ENCODE measurements around the gene FOXD2. TPM values are rescaled to one million over a fixed set of nuclear protein-coding genes. Genes with fewer than 3 reads are reported as not detected.
A peak's percentile ranks its signal among the peaks of the same experiment; 100 is the strongest.

The FOXD2 gene
- polyA plus RNA-seq, 1 of the 3 experiments (the other 2 are of a cell fraction): not detected

DNA sequence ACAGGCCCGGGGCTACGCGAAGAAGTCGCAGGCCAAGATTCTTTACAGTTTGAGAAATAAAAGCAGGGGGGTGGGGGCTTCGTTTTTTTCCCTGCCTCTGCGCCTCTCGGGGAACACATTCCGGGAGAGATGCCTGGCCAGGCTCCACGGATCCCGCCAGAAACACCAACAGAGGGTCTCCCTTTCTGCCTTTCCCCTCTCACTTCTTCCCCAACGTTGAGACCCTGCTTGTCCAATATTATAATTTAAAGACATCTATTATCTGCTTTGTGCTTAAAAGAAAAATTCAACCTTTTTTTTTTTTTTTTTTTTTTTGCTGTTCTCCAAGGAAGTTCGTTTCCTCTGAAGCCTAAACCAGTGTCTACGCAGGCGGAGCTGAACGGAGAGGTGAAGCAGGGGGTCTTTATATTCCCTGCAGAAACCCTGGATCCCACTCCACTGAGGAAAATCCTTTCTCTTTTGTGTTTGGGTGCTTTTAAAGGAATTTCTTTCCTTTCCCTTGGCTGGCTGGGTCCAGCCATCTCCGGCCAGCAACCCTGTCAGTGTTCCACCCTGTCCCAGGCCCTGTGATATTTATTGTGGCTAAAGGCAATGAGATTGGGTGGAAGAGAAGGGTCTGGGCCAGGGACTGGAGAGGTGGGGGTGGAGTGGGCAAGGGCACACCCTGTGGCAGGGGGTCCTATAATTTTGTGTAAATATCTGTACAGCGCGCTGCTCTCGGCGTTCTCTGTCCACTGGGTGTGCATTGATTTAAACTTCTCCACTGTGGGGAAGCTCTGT is 2.2 kb downstream of the FOXD2 start:
- peaks cover 82% of the 10 kb centered on the region for H3K27me3 ChIP-seq (ENCODE audit: insufficient read depth)

More for the DNA sequence above, 2.2 kb downstream of the FOXD2 start:
- Histone ChIP-seq H3K4me3 (ENCODE audit: low read depth in 2 of 2, low read length in 1 of 2) (no peak overlapping the region), H3K27ac (ENCODE audit: low read depth in 2 of 2, low read length in 1 of 2) (no peak overlapping the region), H3K36me3 (replicated peaks in 1 of 2; ENCODE audit: control insufficient read depth in 1 of 2, insufficient read depth in 2 of 2, low read length in 1 of 2) (no peaks in the 10 kb centered on the region), H3F3A (replicated peaks; ENCODE audit: insufficient read depth) (no peaks in the 10 kb centered on the region), H3K4me2 (no peak overlapping the region), H3K4me1 (ENCODE audit: control insufficient read depth in 1 of 2, insufficient read depth in 2 of 2, low read depth in 1 of 2, low read length in 1 of 2) (peaks cover 0 to 6% of the 10 kb centered on the region in 2 experiments; a peak in 1 of 4 replicates), H2AFZ (ENCODE audit: low read depth) (no peak overlapping the region), H3K9ac (no peak overlapping the region), H3K9me2 (no peaks in the 10 kb centered on the region), H4K20me1 (ENCODE audit: insufficient read depth) (no peaks in the 10 kb centered on the region; the same call in 1 of the 2 replicates), H3K79me2 (ENCODE audit: insufficient read depth) (no peaks in the 10 kb centered on the region), H3K9me3 (no peaks in the 10 kb centered on the region)
- 56% methylated on average over 20 of the region's 20 CpGs for WGBS (ENCODE audit: low lambda C conversion rate)
- POLR2A ChIA-PET: no interaction called here
- DNase-seq: peak; percentile 23
- CTCF ChIA-PET: interaction anchor here (1.2 to 3.3 kb wide), 8 partner anchors 8 to 287 kb away, joined by 3 to 29 read pairs (median 11); no protein-coding TSS in a partner anchor
- TF ChIP-seq MXI1 (IDR thresholded peaks at IDR 0.05; ENCODE audit: low read depth, low read length) (no peak), SMC3 (IDR thresholded peaks at IDR 0.05; ENCODE audit: low read depth, low read length) (no peak), ELF1 (IDR thresholded peaks at IDR 0.05) (no peak), MEF2A (IDR thresholded peaks at IDR 0.05; ENCODE audit: borderline replicate concordance, low read depth) (no peak), TEAD4 (IDR thresholded peaks at IDR 0.05; ENCODE audit: borderline replicate concordance, insufficient read depth) (no peak), NRF1 (IDR thresholded peaks at IDR 0.05; ENCODE audit: low read depth, low read length) (no peak)
- TF ChIP-seq, protein P1, sequence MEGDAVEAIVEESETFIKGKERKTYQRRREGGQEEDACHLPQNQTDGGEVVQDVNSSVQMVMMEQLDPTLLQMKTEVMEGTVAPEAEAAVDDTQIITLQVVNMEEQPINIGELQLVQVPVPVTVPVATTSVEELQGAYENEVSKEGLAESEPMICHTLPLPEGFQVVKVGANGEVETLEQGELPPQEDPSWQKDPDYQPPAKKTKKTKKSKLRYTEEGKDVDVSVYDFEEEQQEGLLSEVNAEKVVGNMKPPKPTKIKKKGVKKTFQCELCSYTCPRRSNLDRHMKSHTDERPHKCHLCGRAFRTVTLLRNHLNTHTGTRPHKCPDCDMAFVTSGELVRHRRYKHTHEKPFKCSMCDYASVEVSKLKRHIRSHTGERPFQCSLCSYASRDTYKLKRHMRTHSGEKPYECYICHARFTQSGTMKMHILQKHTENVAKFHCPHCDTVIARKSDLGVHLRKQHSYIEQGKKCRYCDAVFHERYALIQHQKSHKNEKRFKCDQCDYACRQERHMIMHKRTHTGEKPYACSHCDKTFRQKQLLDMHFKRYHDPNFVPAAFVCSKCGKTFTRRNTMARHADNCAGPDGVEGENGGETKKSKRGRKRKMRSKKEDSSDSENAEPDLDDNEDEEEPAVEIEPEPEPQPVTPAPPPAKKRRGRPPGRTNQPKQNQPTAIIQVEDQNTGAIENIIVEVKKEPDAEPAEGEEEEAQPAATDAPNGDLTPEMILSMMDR (IDR thresholded peaks at IDR 0.05): no peak
- TF ChIP-seq, protein P2, sequence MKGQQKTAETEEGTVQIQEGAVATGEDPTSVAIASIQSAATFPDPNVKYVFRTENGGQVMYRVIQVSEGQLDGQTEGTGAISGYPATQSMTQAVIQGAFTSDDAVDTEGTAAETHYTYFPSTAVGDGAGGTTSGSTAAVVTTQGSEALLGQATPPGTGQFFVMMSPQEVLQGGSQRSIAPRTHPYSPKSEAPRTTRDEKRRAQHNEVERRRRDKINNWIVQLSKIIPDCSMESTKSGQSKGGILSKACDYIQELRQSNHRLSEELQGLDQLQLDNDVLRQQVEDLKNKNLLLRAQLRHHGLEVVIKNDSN (IDR thresholded peaks at IDR 0.05; ENCODE audit: borderline replicate concordance, low read depth): no peak
- TF ChIP-seq, protein P3, sequence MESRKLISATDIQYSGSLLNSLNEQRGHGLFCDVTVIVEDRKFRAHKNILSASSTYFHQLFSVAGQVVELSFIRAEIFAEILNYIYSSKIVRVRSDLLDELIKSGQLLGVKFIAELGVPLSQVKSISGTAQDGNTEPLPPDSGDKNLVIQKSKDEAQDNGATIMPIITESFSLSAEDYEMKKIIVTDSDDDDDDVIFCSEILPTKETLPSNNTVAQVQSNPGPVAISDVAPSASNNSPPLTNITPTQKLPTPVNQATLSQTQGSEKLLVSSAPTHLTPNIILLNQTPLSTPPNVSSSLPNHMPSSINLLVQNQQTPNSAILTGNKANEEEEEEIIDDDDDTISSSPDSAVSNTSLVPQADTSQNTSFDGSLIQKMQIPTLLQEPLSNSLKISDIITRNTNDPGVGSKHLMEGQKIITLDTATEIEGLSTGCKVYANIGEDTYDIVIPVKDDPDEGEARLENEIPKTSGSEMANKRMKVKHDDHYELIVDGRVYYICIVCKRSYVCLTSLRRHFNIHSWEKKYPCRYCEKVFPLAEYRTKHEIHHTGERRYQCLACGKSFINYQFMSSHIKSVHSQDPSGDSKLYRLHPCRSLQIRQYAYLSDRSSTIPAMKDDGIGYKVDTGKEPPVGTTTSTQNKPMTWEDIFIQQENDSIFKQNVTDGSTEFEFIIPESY (IDR thresholded peaks at IDR 0.05; ENCODE audit: borderline replicate concordance, low read depth): no peak
- TF ChIP-seq, protein P4, sequence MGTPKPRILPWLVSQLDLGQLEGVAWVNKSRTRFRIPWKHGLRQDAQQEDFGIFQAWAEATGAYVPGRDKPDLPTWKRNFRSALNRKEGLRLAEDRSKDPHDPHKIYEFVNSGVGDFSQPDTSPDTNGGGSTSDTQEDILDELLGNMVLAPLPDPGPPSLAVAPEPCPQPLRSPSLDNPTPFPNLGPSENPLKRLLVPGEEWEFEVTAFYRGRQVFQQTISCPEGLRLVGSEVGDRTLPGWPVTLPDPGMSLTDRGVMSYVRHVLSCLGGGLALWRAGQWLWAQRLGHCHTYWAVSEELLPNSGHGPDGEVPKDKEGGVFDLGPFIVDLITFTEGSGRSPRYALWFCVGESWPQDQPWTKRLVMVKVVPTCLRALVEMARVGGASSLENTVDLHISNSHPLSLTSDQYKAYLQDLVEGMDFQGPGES (IDR thresholded peaks at IDR 0.05; ENCODE audit: low read depth, low read length): no peak
